K562 (cell line): ENCODE data around the gene TP63. TPM values are rescaled to one million over a fixed set of nuclear protein-coding genes. Genes with fewer than 3 reads are reported as not detected.

Experiments used
- ATAC-seq: fragments of 200-7000 bp; cut with Tn5 transposase; 3 replicates; pipeline ENCODE4 v1.9.1; 2020; ENCODE audit warnings: moderate library complexity
- BruUV-seq: library from RNA; stranded (reverse); fragments of 400-500 nt; replicated peaks from 2 replicates; lab custom pipeline; 2021; lab: Mats Ljungman, UMichigan
- CTCF ChIA-PET: fragments of 300-600 bp; formaldehyde crosslinking; extraction: SDS; loops from one replicate; lab custom pipeline; 2021; ENCODE audit warnings: low intra/inter-chr PET ratio; lab: Yijun Ruan, JAX
- POLR2A ChIA-PET: fragments of 300-600, 350-650 bp; sonication (Branson Sonifier 250); formaldehyde crosslinking; extraction: SDS; loops from one replicate; lab custom pipeline; 2021; ENCODE audit warnings: antibody characterized with exemption, inconsistent platforms; lab: Yijun Ruan, JAX
- DNase-seq, 4 experiments: peaks; one replicate each; pipeline versions ENCODE4 v3.0.0 to v3.0.0-alpha.2; 2011 to 2018; ENCODE audit warnings: low spot score in 3 of 4, mixed read lengths in 3 of 4; ENCODE audit errors: extremely low read depth in 1 of 4
- FAIRE-seq: peaks from 2 replicates; lab custom pipeline; 2011; peaks lifted over from hg19 to GRCh38; lab: Jason Lieb, UNC
- H2AFZ ChIP-seq: 2 replicates; pipeline ENCODE4 v1.6.0; 2011; ENCODE audit warnings: low read depth, low read length, control low read depth, inconsistent platforms
- H3K27ac ChIP-seq: fragments of 200-600 bp; 3 replicates; pipeline ENCODE4 v1.8.0; 2011; ENCODE audit warnings: low read depth, mild to moderate bottlenecking, control low read depth, inconsistent platforms, low read length, moderate library complexity, mixed read lengths; ENCODE audit errors: extremely low read depth
- H3K27me3 ChIP-seq, 2 experiments: fragments of 300-600 bp in 1 of 2; 2 replicates in 1 of 2; 3 replicates in 1 of 2; pipeline versions ENCODE4 v1.6.0 to v1.8.0; 2011; ENCODE audit warnings: inconsistent platforms in 2 of 2, low read length in 2 of 2, mild to moderate bottlenecking in 1 of 2, mixed read lengths in 1 of 2, moderate library complexity in 1 of 2; ENCODE audit not compliant: control insufficient read depth in 2 of 2, insufficient read depth in 2 of 2
- H3K36me3 ChIP-seq: fragments of 300-600 bp; 3 replicates; pipeline ENCODE4 v1.8.0; 2011; ENCODE audit warnings: mild to moderate bottlenecking, low read length, inconsistent platforms; ENCODE audit not compliant: control insufficient read depth, insufficient read depth
- H3K4me1 ChIP-seq, 2 experiments: fragments of 200-600 bp in 1 of 2; replicated peaks in 1 of 2; 2 replicates in 1 of 2; 3 replicates in 1 of 2; pipeline versions ENCODE4 v1.5.1 to v1.8.0; 2011; ENCODE audit warnings: inconsistent platforms in 2 of 2, low read length in 2 of 2, mild to moderate bottlenecking in 1 of 2, mixed read lengths in 1 of 2, moderate library complexity in 1 of 2; ENCODE audit not compliant: control insufficient read depth in 2 of 2, insufficient read depth in 2 of 2
- H3K4me2 ChIP-seq: 2 replicates; pipeline ENCODE4 v1.6.1; 2011; ENCODE audit warnings: low read length, control low read depth, inconsistent platforms, mixed read lengths; ENCODE audit not compliant: insufficient read depth
- H3K4me3 ChIP-seq: fragments of 200-600 bp; sonication (generic), shearing (Covaris generic); 2 replicates; pipeline ENCODE4 v1.5.1; 2016; ENCODE audit warnings: control low read depth, inconsistent platforms
- H3K79me2 ChIP-seq: fragments of 200-600 bp; 3 replicates; pipeline ENCODE4 v1.8.0; 2011; ENCODE audit warnings: low read length, inconsistent platforms; ENCODE audit not compliant: control insufficient read depth, insufficient read depth
- H3K9ac ChIP-seq, 2 experiments: 2 replicates each; pipeline versions ENCODE4 v1.6.0 to v1.6.1; 2011; ENCODE audit warnings: low read depth in 2 of 2, low read length in 2 of 2, control low read depth in 1 of 2, inconsistent platforms in 1 of 2, mild to moderate bottlenecking in 1 of 2, mixed read lengths in 1 of 2; ENCODE audit not compliant: insufficient read depth in 1 of 2
- H3K9me1 ChIP-seq: one replicate; pipeline ENCODE4 v1.6.0; 2011; ENCODE audit warnings: inconsistent platforms, mild to moderate bottlenecking, low read length, moderate library complexity; ENCODE audit not compliant: control insufficient read depth, insufficient read depth
- H3K9me3 ChIP-seq: replicated peaks from 2 replicates; pipeline ENCODE4 v1.5.1; 2011; ENCODE audit warnings: low read depth, low read length, inconsistent platforms; ENCODE audit not compliant: control insufficient read depth, insufficient read depth
- H4K20me1 ChIP-seq: replicated peaks from 2 replicates; pipeline ENCODE4 v1.6.1; 2011; ENCODE audit warnings: low read length, inconsistent platforms, mixed read lengths; ENCODE audit not compliant: control insufficient read depth, insufficient read depth
- ERF ChIP-seq: fragments of 450-650 bp; formaldehyde crosslinking; IDR thresholded peaks from 2 replicates; pipeline ENCODE4 v1.4.0; 2020; ENCODE audit warnings: mild to moderate bottlenecking, mixed read lengths
- HMG20A ChIP-seq: fragments of 450-650 bp; formaldehyde crosslinking; conservative IDR thresholded peaks from 2 replicates; pipeline ENCODE4 v1.4.0; 2020; ENCODE audit warnings: mild to moderate bottlenecking, mixed read lengths
- HNRNPL ChIP-seq: fragments of 200-400 bp; formaldehyde crosslinking; IDR thresholded peaks from 2 replicates; pipeline ENCODE4 v1.6.1; 2017; ENCODE audit warnings: low read depth, mild to moderate bottlenecking, low read length
- JUN ChIP-seq, 2 experiments: sonication (generic) in 1 of 2; formaldehyde crosslinking in 1 of 2; IDR thresholded peaks; 2 replicates each; pipeline versions ENCODE4 v1.6.1 to v1.8.0; 2012 to 2022; ENCODE audit warnings: borderline replicate concordance in 2 of 2, mild to moderate bottlenecking in 2 of 2, improper control_type of control experiment in 1 of 2, low read depth in 1 of 2, low read length in 1 of 2, missing genetic modification reagents in 1 of 2
- POLR2H ChIP-seq: IDR thresholded peaks from 2 replicates; pipeline ENCODE4 v1.6.1; 2016; ENCODE audit warnings: missing genetic modification characterization, low read depth, mild to moderate bottlenecking, control low read depth, missing compliant biosample characterization, moderate library complexity
- POLR3A ChIP-seq: IDR thresholded peaks from 2 replicates; pipeline ENCODE4 v1.6.1; 2011; ENCODE audit warnings: borderline replicate concordance, mild to moderate bottlenecking, moderate library complexity; ENCODE audit not compliant: insufficient read length, insufficient read depth; ENCODE audit errors: extremely low read depth
- PTBP1 ChIP-seq: fragments of 200-400 bp; formaldehyde crosslinking; IDR thresholded peaks from 2 replicates; pipeline ENCODE4 v1.6.1; 2017; ENCODE audit warnings: low read depth, low read length
- PURB ChIP-seq: sonication (generic); formaldehyde crosslinking; IDR thresholded peaks from 2 replicates; pipeline ENCODE4 v1.9.0; 2021; ENCODE audit warnings: low read depth, mild to moderate bottlenecking, missing genetic modification reagents
- RBBP5 ChIP-seq: fragments of 200-600 bp; sonication (generic); IDR thresholded peaks from 2 replicates; pipeline ENCODE4 v1.6.1; 2012; ENCODE audit warnings: borderline replicate concordance, mild to moderate bottlenecking, low read length, control low read depth, inconsistent platforms; ENCODE audit not compliant: insufficient read depth, poor library complexity, severe bottlenecking
- YBX1 ChIP-seq: fragments of 450-650 bp; IDR thresholded peaks from 2 replicates; pipeline ENCODE4 v1.7.1; 2016; ENCODE audit warnings: mild to moderate bottlenecking
- ZNF584 ChIP-seq: fragments of 200-800 bp; sonication (Bioruptor generic); IDR thresholded peaks from 2 replicates; pipeline ENCODE4 v1.6.1; 2016; ENCODE audit warnings: low read depth, mild to moderate bottlenecking, missing genetic modification characterization, missing compliant biosample characterization
- ZNF699 ChIP-seq: fragments of 250-450 bp; sonication (Bioruptor Pico); IDR thresholded peaks from 2 replicates; pipeline ENCODE4 v1.8.0; 2021; ENCODE audit warnings: mild to moderate bottlenecking, moderate library complexity; ENCODE audit not compliant: insufficient replicate concordance
- WGBS: fragments of 100-300 bp; shearing (Covaris generic); methylation state at CpG from one replicate; pipeline ENCODE4 v1.1.6; 2016; ENCODE audit warnings: low coverage, mixed read lengths; ENCODE audit not compliant: insufficient coverage; ENCODE audit errors: missing lambda C conversion rate; 5-methylcytosine and 5-hydroxymethylcytosine counted together
- in situ Hi-C: fragments of 300-500 bp; cut with MboI; formaldehyde crosslinking; loops from 4 replicates; pipeline ENCODE4 v1.15.0; 2018; ENCODE audit warnings: inconsistent platforms, mixed read lengths
- intact Hi-C: fragments of 100-400 bp; cut with micrococcal nuclease; formaldehyde crosslinking; loops from 2 replicates; pipeline ENCODE4 v1.14.2; 2022
- polyA plus RNA-seq, 8 experiments: library from polyadenylated mRNA; depleted of rRNA in 4 of 8; stranded (reverse) in 5 of 8; unstranded in 3 of 8; fragments of >200 nt; fragmentation: Nextera tagmentation in 2 of 8; fragmentation: Illumina TruSeq in 1 of 8; extraction: Ambion mirVana in 2 of 8; extraction: Trizol in 1 of 8; gene quantifications; 2 replicates each; pipeline versions ENCODE4 v1.2.1 to v1.2.3, GENCODE V29; 2011 to 2014; ENCODE audit warnings: inconsistent platforms in 1 of 8, missing spikeins in 1 of 8
- total RNA-seq, 7 experiments: library from RNA; depleted of rRNA in 6 of 7; stranded (reverse); fragments of >200 nt in 6 of 7; fragmentation: Illumina TruSeq in 2 of 7; extraction: Trizol in 2 of 7; gene quantifications; 2 replicates each; pipeline versions ENCODE4 v1.2.1 to v1.2.3, GENCODE V29; 2011 to 2021; ENCODE audit warnings: low replicate concordance in 1 of 7
- TF ChIP-seq, protein P1 (sequence below): fragments of 150-350 bp; conservative IDR thresholded peaks from 2 replicates; pipeline ENCODE4 v1.6.1; 2014; ENCODE audit warnings: low read length
- TF ChIP-seq, protein P2 (sequence below): fragments of 450-650 bp; IDR thresholded peaks from 2 replicates; pipeline ENCODE4 v1.6.1; 2018; ENCODE audit not compliant: partially characterized antibody
- TF ChIP-seq, protein P3 (sequence below): sonication (generic); formaldehyde crosslinking; IDR thresholded peaks from 2 replicates; pipeline ENCODE4 v1.9.0; 2022; ENCODE audit warnings: mild to moderate bottlenecking, missing genetic modification reagents

The TP63 gene
- total and polyA plus RNA-seq, 9 of the 15 experiments (the other 6 are each of a cell fraction or from before 2014, with no cell fraction given), result 0.32 to 1.4 (median 0.50) TPM

DNA sequence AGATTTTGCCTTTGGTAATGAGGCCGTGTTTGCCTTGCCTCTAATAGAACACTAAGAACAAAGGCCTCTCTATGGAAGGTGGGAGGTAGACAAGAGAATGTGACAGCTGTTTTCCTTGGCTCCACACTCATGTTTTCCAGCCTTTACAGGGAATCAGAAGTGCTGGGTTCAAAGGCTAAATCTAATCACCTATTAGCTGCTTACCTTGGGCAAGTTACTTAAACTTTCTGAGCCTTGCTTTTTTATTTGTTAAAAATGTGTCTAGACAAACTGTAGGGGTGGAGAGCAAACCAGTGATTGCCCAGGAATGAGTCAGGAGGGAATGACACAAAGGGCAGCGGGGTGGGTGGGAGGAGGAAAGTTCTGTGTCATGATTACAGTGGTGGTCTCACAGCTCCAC is 310.5 kb downstream of the TP63 start:
- Histone ChIP-seq H3K4me2 (no peak overlapping the region), H3K36me3 (no peaks in the 10 kb centered on the region), H3K27ac (no peak overlapping the region), H3K79me2 (no peaks in the 10 kb centered on the region), H4K20me1 (no peaks in the 10 kb centered on the region), H3K9me3 (no peaks in the 10 kb centered on the region), H3K9ac (no peak overlapping the region), H3K4me3 (no peak overlapping the region), H3K27me3 (no peaks in the 10 kb centered on the region), H3K9me1 (no peaks in the 10 kb centered on the region), H3K4me1 (no peaks in the 10 kb centered on the region), H2AFZ (no peak overlapping the region)
- in situ Hi-C loops, result no loop called here
- no peak for DNase-seq
- no peak for TF ChIP-seq PTBP1
- TF ChIP-seq RBBP5, result no peak
- TF ChIP-seq HNRNPL, result no peak
- TF ChIP-seq YBX1, result no peak
- TF ChIP-seq ERF (CRISPR knock-in tag), result no peak
- TF ChIP-seq, protein P1, sequence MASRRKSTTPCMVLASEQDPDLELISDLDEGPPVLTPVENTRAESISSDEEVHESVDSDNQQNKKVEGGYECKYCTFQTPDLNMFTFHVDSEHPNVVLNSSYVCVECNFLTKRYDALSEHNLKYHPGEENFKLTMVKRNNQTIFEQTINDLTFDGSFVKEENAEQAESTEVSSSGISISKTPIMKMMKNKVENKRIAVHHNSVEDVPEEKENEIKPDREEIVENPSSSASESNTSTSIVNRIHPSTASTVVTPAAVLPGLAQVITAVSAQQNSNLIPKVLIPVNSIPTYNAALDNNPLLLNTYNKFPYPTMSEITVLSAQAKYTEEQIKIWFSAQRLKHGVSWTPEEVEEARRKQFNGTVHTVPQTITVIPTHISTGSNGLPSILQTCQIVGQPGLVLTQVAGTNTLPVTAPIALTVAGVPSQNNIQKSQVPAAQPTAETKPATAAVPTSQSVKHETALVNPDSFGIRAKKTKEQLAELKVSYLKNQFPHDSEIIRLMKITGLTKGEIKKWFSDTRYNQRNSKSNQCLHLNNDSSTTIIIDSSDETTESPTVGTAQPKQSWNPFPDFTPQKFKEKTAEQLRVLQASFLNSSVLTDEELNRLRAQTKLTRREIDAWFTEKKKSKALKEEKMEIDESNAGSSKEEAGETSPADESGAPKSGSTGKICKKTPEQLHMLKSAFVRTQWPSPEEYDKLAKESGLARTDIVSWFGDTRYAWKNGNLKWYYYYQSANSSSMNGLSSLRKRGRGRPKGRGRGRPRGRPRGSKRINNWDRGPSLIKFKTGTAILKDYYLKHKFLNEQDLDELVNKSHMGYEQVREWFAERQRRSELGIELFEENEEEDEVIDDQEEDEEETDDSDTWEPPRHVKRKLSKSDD, result no peak
- no peak for TF ChIP-seq HMG20A (CRISPR knock-in tag)
- no peak for TF ChIP-seq POLR2H (tag)
- no peak for TF ChIP-seq JUN (IDR thresholded peaks at IDR 0.05; ENCODE audit: borderline replicate concordance, low read depth, low read length)
- no peak for TF ChIP-seq JUN (CRISPR knock-in tag; IDR thresholded peaks at IDR 0.05; ENCODE audit: borderline replicate concordance)
- TF ChIP-seq, protein P2, sequence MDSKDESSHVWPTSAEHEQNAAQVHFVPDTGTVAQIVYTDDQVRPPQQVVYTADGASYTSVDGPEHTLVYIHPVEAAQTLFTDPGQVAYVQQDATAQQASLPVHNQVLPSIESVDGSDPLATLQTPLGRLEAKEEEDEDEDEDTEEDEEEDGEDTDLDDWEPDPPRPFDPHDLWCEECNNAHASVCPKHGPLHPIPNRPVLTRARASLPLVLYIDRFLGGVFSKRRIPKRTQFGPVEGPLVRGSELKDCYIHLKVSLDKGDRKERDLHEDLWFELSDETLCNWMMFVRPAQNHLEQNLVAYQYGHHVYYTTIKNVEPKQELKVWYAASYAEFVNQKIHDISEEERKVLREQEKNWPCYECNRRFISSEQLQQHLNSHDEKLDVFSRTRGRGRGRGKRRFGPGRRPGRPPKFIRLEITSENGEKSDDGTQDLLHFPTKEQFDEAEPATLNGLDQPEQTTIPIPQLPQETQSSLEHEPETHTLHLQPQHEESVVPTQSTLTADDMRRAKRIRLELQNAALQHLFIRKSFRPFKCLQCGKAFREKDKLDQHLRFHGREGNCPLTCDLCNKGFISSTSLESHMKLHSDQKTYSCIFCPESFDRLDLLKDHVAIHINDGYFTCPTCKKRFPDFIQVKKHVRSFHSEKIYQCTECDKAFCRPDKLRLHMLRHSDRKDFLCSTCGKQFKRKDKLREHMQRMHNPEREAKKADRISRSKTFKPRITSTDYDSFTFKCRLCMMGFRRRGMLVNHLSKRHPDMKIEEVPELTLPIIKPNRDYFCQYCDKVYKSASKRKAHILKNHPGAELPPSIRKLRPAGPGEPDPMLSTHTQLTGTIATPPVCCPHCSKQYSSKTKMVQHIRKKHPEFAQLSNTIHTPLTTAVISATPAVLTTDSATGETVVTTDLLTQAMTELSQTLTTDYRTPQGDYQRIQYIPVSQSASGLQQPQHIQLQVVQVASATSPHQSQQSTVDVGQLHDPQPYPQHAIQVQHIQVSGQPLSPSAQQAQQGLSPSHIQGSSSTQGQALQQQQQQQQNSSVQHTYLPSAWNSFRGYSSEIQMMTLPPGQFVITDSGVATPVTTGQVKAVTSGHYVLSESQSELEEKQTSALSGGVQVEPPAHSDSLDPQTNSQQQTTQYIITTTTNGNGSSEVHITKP, result no peak
- TF ChIP-seq, protein P3, sequence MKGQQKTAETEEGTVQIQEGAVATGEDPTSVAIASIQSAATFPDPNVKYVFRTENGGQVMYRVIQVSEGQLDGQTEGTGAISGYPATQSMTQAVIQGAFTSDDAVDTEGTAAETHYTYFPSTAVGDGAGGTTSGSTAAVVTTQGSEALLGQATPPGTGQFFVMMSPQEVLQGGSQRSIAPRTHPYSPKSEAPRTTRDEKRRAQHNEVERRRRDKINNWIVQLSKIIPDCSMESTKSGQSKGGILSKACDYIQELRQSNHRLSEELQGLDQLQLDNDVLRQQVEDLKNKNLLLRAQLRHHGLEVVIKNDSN, result no peak
- TF ChIP-seq ZNF584 (CRISPR knock-in tag), result no peak
- TF ChIP-seq ZNF699 (CRISPR knock-in tag), result no peak
- no peak for TF ChIP-seq PURB
- no peak for TF ChIP-seq POLR3A
- ATAC-seq, result no peak
- CTCF ChIA-PET, result no interaction called here
- intact Hi-C loops, result no loop called here
- 8% methylated on average over 2 of the region's 2 CpGs for WGBS
- no TSS peak for BruUV-seq
- no peak for FAIRE-seq
- POLR2A ChIA-PET, result no interaction called here
